IPS-NIHi11 (cell line): ENCODE measurements around the gene PDZRN4.

Experiments used
- DNase-seq: peaks from one replicate; pipeline ENCODE4 v3.0.0; 2012; ENCODE audit warnings: mixed read lengths, low spot score

Gene PDZRN4

GRCh38 chr12:41362931-41363330, 174.8 kb downstream of the PDZRN4 start:
- no peak for DNase-seq

GRCh38 chr12:41364211-41364610, 176.1 kb downstream of the PDZRN4 start:
- no peak for DNase-seq

GRCh38 chr12:41365653-41366171, 177.6 kb downstream of the PDZRN4 start:
- DNase-seq = no peak

DNA sequence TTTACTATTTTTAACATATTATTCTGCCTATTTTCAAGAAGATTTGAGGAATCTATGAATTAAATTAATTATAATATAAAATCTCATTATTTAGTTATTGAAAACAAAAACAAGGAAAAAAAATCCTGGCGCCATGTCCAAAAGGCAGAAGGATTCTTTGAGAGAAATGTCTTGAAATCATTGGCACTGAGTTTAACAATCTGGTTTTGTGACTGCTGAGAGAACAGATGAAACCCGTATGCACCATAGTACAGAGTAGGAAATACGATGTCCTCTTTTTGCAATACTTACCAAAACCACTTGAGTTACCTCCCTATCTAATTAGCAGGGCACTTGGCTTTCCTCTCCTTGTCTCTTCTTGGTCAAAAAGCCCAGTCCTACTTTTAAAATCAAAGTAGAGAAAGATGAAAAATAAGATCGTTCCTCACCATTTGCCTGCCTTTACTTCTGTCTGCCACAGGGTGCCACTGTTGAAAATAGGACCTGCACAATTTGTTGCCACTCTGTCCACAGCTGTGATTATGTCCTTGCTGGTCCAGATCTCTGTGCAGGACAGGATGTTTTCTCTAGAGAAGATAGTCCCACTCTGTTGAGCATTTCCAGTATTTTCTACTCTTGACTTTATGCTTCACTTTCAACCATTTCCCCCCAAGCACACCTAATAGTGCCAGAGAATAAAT, 179.7 kb downstream of the PDZRN4 start:
- DNase-seq = peak; percentile 15

DNA sequence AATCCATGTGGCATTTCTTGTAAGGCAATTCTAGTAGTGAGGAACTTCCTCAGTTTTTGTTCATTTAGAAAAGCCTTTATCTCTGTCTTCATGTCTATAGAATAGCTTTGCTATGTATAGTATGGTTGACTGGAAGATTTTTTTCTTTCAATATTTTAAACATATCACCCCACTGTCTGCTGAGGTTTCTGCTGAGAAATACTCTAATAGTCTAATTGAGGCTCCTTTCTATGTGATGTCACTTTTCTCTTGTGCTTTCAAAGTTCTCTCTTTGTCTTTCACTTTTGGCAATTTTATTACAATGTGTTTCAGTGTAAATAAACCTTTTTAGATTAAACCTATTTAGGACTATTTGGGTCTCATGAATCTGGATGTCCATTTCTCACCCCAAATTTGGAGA, 192.8 kb downstream of the PDZRN4 start:
- DNase-seq = no peak

DNA sequence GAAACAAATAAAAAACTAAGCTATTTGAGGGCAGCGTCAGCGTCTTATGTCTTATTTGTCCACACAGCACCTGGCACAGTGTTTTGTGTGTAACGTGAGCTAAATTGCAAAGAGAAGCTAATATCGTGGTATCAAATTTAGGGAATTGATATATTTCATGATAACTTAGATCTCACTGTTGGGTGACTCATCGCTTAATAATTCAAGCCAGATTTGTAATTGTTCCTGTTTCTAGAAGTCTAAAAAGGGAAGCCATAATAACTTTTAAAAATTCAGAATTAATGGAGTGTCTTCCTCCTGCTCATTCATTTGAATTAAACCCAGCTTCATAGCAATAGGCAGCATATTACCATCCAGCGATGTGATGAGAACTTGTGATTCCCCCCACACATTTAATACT, 214.7 kb downstream of the PDZRN4 start:
- DNase-seq = no peak

GRCh38 chr12:41407232-41407799, 219.2 kb downstream of the PDZRN4 start:
- DNase-seq = peak; percentile 13

GRCh38 chr12:41409628-41410027, 221.5 kb downstream of the PDZRN4 start:
- DNase-seq = no peak

- peak; percentile 12 for DNase-seq
These were observed 230.5 kb downstream of the PDZRN4 start for GRCh38 chr12:41418586-41418985.

- no peak for DNase-seq
These were observed 231.2 kb downstream of the PDZRN4 start for GRCh38 chr12:41419131-41419893.

DNA sequence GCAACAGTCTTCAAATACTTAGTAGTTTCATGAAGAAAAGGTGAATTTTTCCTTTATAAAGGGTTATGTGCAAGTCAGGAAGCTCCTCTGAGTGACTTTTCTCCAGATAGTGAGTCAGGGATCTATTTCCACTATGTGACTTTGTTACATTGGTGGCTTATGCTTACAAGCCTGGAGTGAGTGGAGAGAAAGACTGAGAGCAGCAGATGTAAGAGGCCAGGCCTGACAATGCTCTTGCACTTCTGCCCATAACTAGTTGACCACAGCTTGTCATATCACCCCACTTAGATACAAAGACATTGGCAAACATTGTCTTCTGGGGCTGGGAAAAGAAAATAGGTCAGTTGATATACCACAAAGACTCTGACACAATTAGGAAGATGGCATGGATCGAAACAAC, 236.5 kb downstream of the PDZRN4 start:
- no peak for DNase-seq

- DNase-seq = no peak
These were observed 245.3 kb downstream of the PDZRN4 start for GRCh38 chr12:41433460-41433859.

- DNase-seq = no peak
These were observed 248.0 kb downstream of the PDZRN4 start for GRCh38 chr12:41436076-41436475.

DNA sequence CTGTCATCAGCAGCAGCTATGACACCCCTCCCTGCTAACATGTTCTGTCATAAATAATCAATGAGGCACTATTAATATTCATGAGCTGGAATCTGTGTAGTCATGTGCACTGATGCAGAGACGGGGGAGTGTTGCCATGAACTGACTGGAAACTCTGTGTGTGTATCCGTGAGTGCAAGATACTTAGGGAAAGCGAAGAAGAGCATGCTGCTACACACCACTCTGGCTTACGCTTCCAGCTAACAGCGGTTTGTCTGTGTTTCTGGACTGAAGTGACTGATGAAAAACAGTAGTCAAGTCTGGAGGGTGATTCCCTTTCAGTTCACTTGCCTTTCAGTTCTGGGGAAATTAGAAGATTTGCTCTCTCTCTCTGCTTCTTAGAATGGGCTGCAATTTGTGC, 249.4 kb downstream of the PDZRN4 start:
- DNase-seq = no peak

DNA sequence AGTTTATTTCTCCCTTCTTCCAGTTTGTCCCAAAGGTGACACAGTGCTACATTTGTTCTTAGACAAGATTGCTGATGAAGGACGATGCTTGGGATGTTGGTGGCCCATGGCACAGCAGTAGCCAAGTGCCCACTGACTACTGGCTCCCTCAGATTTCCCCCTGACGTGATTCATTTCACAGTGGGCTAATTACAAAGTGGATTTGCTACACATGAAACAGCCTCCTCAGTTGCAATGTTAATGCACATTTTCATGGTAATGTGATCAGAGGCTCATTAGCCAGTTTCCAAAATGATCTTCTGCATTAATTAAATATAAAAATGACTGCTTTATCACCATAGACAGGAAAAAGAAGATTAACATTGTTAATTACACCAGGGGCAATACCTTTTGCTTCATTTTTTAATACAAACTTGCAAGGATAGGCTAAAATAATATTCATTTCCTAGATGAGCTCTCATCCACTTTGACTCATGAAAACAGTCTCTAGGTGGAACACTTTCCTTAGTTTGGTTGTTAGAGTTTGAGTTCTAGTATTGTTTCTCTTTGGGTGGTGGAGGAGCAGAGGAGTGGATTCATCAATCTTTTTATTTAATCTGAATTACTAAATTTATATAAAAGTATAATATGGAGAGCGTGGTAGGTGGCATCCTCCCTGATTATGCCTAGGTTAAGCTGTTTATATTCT, 250.9 kb downstream of the PDZRN4 start:
- no peak for DNase-seq

- no peak for DNase-seq
These were observed 251.7 kb downstream of the PDZRN4 start for GRCh38 chr12:41439801-41440200.

DNA sequence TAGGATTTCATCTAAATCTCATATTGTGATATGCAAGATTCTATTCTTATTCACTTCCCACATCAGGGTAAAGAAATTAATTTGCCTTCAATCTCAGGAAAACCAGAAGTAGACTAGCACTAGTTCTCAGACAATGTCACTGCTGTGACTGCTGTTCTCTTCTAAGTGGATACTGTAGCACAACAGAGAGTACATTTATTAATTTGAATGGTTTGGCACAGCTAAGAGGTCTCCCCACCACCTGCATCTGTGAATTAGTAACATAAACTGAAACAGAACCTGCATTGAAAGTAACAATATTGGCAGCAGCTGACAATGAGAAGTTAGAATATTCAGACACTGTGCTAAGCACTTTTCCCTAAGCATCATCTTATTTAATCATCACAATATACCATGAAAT, 253.1 kb downstream of the PDZRN4 start:
- no peak for DNase-seq

DNA sequence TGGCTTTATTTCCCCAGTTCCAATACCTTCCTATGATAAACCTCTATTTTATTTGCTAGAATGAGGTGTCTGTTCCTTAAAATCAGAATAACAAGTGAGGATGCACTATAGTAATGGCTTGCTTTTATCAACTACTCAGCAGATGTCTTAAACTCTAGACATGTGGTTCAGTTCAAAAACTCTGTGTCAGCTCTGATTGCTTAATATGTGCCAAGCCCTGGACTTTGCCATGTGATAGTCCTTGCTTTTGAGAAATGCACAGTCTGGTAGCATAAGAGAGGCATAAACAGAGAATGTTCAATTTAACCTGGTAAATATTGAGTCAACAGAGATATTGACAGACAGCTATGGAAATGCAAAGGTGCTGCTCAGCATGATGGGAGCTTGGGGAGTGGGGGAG, 254.8 kb downstream of the PDZRN4 start:
- DNase-seq = no peak

- no peak for DNase-seq
These were observed 255.6 kb downstream of the PDZRN4 start for GRCh38 chr12:41443690-41444089.

- peak; percentile 14 for DNase-seq
These were observed 264.8 kb downstream of the PDZRN4 start for GRCh38 chr12:41452838-41453407.

DNA sequence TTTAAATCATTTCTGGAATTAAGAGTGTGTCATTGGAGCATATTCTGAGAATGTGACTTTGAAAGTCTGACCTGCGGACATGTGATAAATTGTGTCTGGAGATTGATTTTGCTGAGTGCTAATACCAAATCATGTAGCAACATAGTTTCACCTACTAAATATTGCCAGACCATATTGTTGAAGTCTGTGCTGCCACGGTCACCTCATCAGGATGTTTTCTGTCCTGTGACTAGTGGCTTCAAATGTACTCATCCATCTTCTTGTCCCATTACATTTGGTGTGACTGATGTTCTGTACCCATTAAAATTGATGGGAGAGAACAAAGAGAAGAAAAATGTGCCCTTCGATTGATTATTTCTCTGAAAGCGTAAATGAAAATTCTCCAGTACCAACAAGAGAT, 265.3 kb downstream of the PDZRN4 start:
- no peak for DNase-seq
